Ishikawa (cell line): Measurements from ENCODE around the gene ZNF280D.

Experiments
- CEBPB ChIP-seq: IDR thresholded peaks from 2 replicates; pipeline ENCODE4 v1.6.1; 2012
- CREB1 ChIP-seq: IDR thresholded peaks from 2 replicates; pipeline ENCODE4 v1.6.1; 2012; ENCODE audit warnings: low read depth
- EGR1 ChIP-seq: IDR thresholded peaks from 2 replicates; pipeline ENCODE4 v1.6.1; 2012
- EP300 ChIP-seq: IDR thresholded peaks from 2 replicates; pipeline ENCODE4 v1.6.1; 2012; ENCODE audit warnings: borderline replicate concordance
- FOXM1 ChIP-seq: IDR thresholded peaks from 2 replicates; pipeline ENCODE4 v1.6.1; 2012; ENCODE audit warnings: low read depth, borderline replicate concordance
- MAX ChIP-seq: IDR thresholded peaks from 2 replicates; pipeline ENCODE4 v1.6.1; 2012
- NFIC ChIP-seq: IDR thresholded peaks from 2 replicates; pipeline ENCODE4 v1.6.1; 2012
- RAD21 ChIP-seq: IDR thresholded peaks from 2 replicates; pipeline ENCODE4 v1.6.1; 2012; ENCODE audit warnings: low read depth
- REST ChIP-seq: IDR thresholded peaks from 2 replicates; pipeline ENCODE4 v1.6.1; 2012; ENCODE audit warnings: low read depth, mild to moderate bottlenecking
- TAF1 ChIP-seq: IDR thresholded peaks from 2 replicates; pipeline ENCODE4 v1.6.1; 2012; ENCODE audit warnings: low read depth, mild to moderate bottlenecking
- TCF12 ChIP-seq: IDR thresholded peaks from 2 replicates; pipeline ENCODE4 v1.6.1; 2012; ENCODE audit warnings: low read depth
- TEAD4 ChIP-seq: IDR thresholded peaks from 2 replicates; pipeline ENCODE4 v1.6.1; 2012
- USF1 ChIP-seq: IDR thresholded peaks from 2 replicates; pipeline ENCODE4 v1.6.1; 2012
- YY1 ChIP-seq: IDR thresholded peaks from 2 replicates; pipeline ENCODE4 v1.6.1; 2012; ENCODE audit warnings: low read depth
- ZBTB7A ChIP-seq: IDR thresholded peaks from 2 replicates; pipeline ENCODE4 v1.6.1; 2012; ENCODE audit warnings: low read depth

The ZNF280D gene

DNA sequence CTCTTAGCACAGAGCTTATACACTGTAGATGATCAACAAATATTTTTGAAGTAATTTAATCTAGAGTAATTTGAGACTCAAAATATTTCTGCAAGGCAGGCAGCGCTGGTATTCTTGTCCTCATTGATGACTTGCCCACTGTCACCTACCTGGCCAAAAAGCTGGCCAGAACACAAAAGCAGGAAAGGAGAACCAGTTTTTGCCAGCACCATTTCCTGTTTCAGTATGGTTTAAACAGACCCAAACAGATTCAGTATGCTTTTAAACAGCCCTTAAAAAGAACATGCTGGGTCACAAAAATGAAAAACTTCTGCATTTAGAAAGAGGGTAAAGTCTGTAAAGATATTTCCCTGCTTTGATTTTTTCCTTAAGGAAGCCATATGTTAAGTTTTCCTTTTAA is 42.3 kb upstream of the ZNF280D start:
- no peak for TF ChIP-seq EP300
- no peak for TF ChIP-seq TCF12
- TF ChIP-seq EGR1: no peak
- TF ChIP-seq YY1: no peak

GRCh38 chr15:56774356-56774755 is 41.0 kb upstream of the ZNF280D start:
- TF ChIP-seq TEAD4: no peak
- TF ChIP-seq NFIC: no peak
- no peak for TF ChIP-seq RAD21
- no peak for TF ChIP-seq ZBTB7A
- TF ChIP-seq YY1: no peak
- TF ChIP-seq EP300: no peak
- no peak for TF ChIP-seq CEBPB

GRCh38 chr15:56772868-56773639 is 39.7 kb upstream of the ZNF280D start:
- TF ChIP-seq CEBPB (no peak), EGR1 (no peak), FOXM1 (no peak), TAF1 (no peak), TEAD4 (no peak), YY1 (no peak), NFIC (no peak)

DNA sequence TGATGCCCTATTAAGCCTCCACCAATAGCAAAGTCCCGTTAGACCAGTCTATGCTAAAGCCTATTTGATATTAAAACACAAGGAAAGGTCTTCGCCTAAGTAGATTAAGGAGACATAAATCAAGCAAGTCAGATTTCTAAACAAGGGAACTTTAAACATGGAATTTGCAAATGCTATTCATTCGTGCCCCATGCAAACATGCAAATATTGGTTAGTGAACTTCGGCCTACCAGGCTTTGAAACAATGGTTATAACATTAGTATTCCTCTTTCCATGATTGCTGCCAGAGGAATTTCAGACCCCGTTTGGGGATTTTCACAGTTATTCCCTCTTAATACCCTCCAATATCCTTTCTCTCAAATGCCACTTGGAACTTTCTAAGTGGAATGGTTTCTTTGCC is 36.9 kb upstream of the ZNF280D start:
- no peak for TF ChIP-seq FOXM1
- TF ChIP-seq EP300: no peak
- TF ChIP-seq TAF1: no peak
- TF ChIP-seq YY1: no peak
- TF ChIP-seq CREB1: no peak
- no peak for TF ChIP-seq CEBPB
- no peak for TF ChIP-seq NFIC
- no peak for TF ChIP-seq MAX
- no peak for TF ChIP-seq TEAD4

- TF ChIP-seq ZBTB7A (no peak), YY1 (no peak), REST (no peak), TEAD4 (no peak), TCF12 (no peak), NFIC (no peak), MAX (no peak), CEBPB (no peak), EGR1 (no peak), EP300 (no peak), FOXM1 (no peak), CREB1 (no peak), RAD21 (no peak)
These were observed 34.0 kb upstream of the ZNF280D start for GRCh38 chr15:56767315-56767714.

- TF ChIP-seq FOXM1 (no peak), YY1 (no peak), EP300 (no peak), CEBPB (no peak)
These were observed 31.9 kb upstream of the ZNF280D start for GRCh38 chr15:56765251-56765650.

DNA sequence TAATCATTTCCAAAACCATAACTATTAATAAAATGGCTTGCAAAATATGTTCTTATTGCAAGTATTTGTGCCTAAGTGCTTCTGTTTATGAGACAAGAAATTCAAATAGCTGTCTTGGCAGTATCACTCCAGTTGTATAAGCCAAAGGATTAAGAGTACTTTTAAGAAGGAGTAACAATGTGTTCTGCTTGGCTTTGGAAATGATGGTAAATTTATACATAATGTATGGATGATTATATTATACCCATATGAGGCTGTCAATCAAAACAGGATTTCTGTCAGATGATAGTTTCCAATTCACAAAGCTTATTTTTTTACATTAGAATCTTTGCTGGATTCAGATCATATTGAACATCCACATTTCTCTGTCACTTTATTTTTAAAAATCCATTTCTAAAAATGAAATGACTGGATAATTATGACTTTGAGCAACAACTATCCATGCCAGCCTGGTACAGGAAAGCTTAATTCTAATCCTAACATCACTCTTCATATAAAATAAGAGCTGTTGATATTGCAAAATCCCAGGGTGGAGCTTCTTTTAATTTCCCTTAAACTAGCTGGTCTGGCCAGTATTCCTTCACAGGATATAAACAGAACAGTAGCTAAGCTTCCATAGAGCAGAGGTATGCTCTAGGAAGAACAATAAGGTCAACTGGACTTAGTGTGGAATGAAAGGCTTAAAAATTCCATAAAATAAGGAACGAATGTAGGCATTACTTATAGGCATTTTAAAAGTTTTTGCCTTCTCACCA is 30.0 kb upstream of the ZNF280D start:
- no peak for TF ChIP-seq TAF1
- no peak for TF ChIP-seq MAX
- no peak for TF ChIP-seq REST
- TF ChIP-seq ZBTB7A: no peak
- no peak for TF ChIP-seq USF1
- TF ChIP-seq CEBPB: no peak
- TF ChIP-seq CREB1: no peak
